ENCODE measurements around the gene KCNG2.

Gene KCNG2

GRCh38 chr18:79852561-79853302 lies 55.0 kb downstream of the KCNG2 start:
- H3F3A ChIP-seq (ENCODE audit: low read depth) = no peaks in the 10 kb centered on the region
- no peaks in the 10 kb centered on the region for H3K79me2 ChIP-seq (ENCODE audit: insufficient read depth, low read length)
- no peak overlapping the region for H3K9ac ChIP-seq (ENCODE audit: low read depth, low read length, poor library complexity, severe bottlenecking)
- no peak overlapping the region for H3K4me2 ChIP-seq (ENCODE audit: low read depth, low read length, poor library complexity, severe bottlenecking)
- no peaks in the 10 kb centered on the region for H4K20me1 ChIP-seq (ENCODE audit: insufficient read depth, low read length, poor library complexity, severe bottlenecking)
- no peaks in the 10 kb centered on the region for H3K4me1 ChIP-seq (ENCODE audit: insufficient read depth, low read length, poor library complexity, severe bottlenecking)
- H3K9me3 ChIP-seq (ENCODE audit: insufficient read depth, low read depth, low read length) = peaks cover 5% of the 10 kb centered on the region; the same call in 1 of the 2 replicates
- no peak overlapping the region for H3K4me3 ChIP-seq (ENCODE audit: low read length, poor library complexity, severe bottlenecking)
- no peaks in the 10 kb centered on the region for H3K27me3 ChIP-seq (ENCODE audit: insufficient read depth, low read length, poor library complexity, severe bottlenecking)
- no peaks in the 10 kb centered on the region for H3K9me2 ChIP-seq (replicated peaks; ENCODE audit: low read depth, low read length)
- no peaks in the 10 kb centered on the region for H3K36me3 ChIP-seq (ENCODE audit: insufficient read depth, low read length)
- H2AFZ ChIP-seq (ENCODE audit: low read length) = no peak overlapping the region
- no peak for TF ChIP-seq EZH2phosphoT487 (IDR thresholded peaks at IDR 0.05; ENCODE audit: borderline replicate concordance)
- TF ChIP-seq, protein P1, sequence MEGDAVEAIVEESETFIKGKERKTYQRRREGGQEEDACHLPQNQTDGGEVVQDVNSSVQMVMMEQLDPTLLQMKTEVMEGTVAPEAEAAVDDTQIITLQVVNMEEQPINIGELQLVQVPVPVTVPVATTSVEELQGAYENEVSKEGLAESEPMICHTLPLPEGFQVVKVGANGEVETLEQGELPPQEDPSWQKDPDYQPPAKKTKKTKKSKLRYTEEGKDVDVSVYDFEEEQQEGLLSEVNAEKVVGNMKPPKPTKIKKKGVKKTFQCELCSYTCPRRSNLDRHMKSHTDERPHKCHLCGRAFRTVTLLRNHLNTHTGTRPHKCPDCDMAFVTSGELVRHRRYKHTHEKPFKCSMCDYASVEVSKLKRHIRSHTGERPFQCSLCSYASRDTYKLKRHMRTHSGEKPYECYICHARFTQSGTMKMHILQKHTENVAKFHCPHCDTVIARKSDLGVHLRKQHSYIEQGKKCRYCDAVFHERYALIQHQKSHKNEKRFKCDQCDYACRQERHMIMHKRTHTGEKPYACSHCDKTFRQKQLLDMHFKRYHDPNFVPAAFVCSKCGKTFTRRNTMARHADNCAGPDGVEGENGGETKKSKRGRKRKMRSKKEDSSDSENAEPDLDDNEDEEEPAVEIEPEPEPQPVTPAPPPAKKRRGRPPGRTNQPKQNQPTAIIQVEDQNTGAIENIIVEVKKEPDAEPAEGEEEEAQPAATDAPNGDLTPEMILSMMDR (conservative IDR thresholded peaks at IDR 0.05; ENCODE audit: low read length) = no peak

- Histone ChIP-seq H3K9ac (ENCODE audit: low read depth, low read length, poor library complexity, severe bottlenecking) (no peak overlapping the region), H4K20me1 (ENCODE audit: insufficient read depth, low read length, poor library complexity, severe bottlenecking) (no peaks in the 10 kb centered on the region), H3K79me2 (ENCODE audit: insufficient read depth, low read length) (no peaks in the 10 kb centered on the region), H3K4me3 (ENCODE audit: low read length, poor library complexity, severe bottlenecking) (no peak overlapping the region), H3K4me1 (ENCODE audit: insufficient read depth, low read length, poor library complexity, severe bottlenecking) (no peaks in the 10 kb centered on the region), H3K4me2 (ENCODE audit: low read depth, low read length, poor library complexity, severe bottlenecking) (no peak overlapping the region), H3K9me2 (replicated peaks; ENCODE audit: low read depth, low read length) (no peaks in the 10 kb centered on the region), H3K27me3 (ENCODE audit: insufficient read depth, low read length, poor library complexity, severe bottlenecking) (no peaks in the 10 kb centered on the region), H3K36me3 (ENCODE audit: insufficient read depth, low read length) (no peaks in the 10 kb centered on the region), H3F3A (ENCODE audit: low read depth) (no peaks in the 10 kb centered on the region), H3K9me3 (ENCODE audit: insufficient read depth, low read depth, low read length) (peaks cover 3% of the 10 kb centered on the region; the same call in 1 of the 2 replicates), H2AFZ (ENCODE audit: low read length) (no peak overlapping the region)
- no peak for TF ChIP-seq EZH2phosphoT487 (IDR thresholded peaks at IDR 0.05; ENCODE audit: borderline replicate concordance)
- TF ChIP-seq, protein P1 (conservative IDR thresholded peaks at IDR 0.05; ENCODE audit: low read length) = no peak
These were observed 55.7 kb downstream of the KCNG2 start for GRCh38 chr18:79853303-79853992.

- no peaks in the 10 kb centered on the region for H3K9me2 ChIP-seq (replicated peaks; ENCODE audit: low read depth, low read length)
- H3K27me3 ChIP-seq (ENCODE audit: insufficient read depth, low read length, poor library complexity, severe bottlenecking) = no peaks in the 10 kb centered on the region
- no peak overlapping the region for H3K4me2 ChIP-seq (ENCODE audit: low read depth, low read length, poor library complexity, severe bottlenecking)
- H3K4me1 ChIP-seq (ENCODE audit: insufficient read depth, low read length, poor library complexity, severe bottlenecking) = no peaks in the 10 kb centered on the region
- peaks cover 3% of the 10 kb centered on the region; the same call in 1 of the 2 replicates for H3K9me3 ChIP-seq (ENCODE audit: insufficient read depth, low read depth, low read length)
- no peak overlapping the region for H2AFZ ChIP-seq (ENCODE audit: low read length)
- no peaks in the 10 kb centered on the region for H3K79me2 ChIP-seq (ENCODE audit: insufficient read depth, low read length)
- TF ChIP-seq EZH2phosphoT487 (IDR thresholded peaks at IDR 0.05; ENCODE audit: borderline replicate concordance) = no peak
- TF ChIP-seq, protein P1 (conservative IDR thresholded peaks at IDR 0.05; ENCODE audit: low read length) = no peak
- no peak overlapping the region for H3K9ac ChIP-seq (ENCODE audit: low read depth, low read length, poor library complexity, severe bottlenecking)
- no peaks in the 10 kb centered on the region for H4K20me1 ChIP-seq (ENCODE audit: insufficient read depth, low read length, poor library complexity, severe bottlenecking)
- no peaks in the 10 kb centered on the region for H3F3A ChIP-seq (ENCODE audit: low read depth)
- H3K36me3 ChIP-seq (ENCODE audit: insufficient read depth, low read length) = no peaks in the 10 kb centered on the region
- no peak overlapping the region for H3K4me3 ChIP-seq (ENCODE audit: low read length, poor library complexity, severe bottlenecking)
These were observed 56.2 kb downstream of the KCNG2 start for GRCh38 chr18:79853993-79854364.

Data from Loucy (cell line).